ENCODE results near the gene C12orf75. TPM values are rescaled to one million over a fixed set of nuclear protein-coding genes. Genes with fewer than 3 reads are reported as not detected.
A peak's percentile ranks its signal among the peaks of the same experiment; 100 is the strongest.
"Not testable (repeated sequence)": the region's sequence is repeated elsewhere in the genome, so short reads cannot be mapped to it uniquely, and the experiment has no call there.

The C12orf75 gene
- 251 and 335 TPM in 2 replicates for total RNA-seq (2014; rRNA removed; shearing (Covaris generic))

DNA sequence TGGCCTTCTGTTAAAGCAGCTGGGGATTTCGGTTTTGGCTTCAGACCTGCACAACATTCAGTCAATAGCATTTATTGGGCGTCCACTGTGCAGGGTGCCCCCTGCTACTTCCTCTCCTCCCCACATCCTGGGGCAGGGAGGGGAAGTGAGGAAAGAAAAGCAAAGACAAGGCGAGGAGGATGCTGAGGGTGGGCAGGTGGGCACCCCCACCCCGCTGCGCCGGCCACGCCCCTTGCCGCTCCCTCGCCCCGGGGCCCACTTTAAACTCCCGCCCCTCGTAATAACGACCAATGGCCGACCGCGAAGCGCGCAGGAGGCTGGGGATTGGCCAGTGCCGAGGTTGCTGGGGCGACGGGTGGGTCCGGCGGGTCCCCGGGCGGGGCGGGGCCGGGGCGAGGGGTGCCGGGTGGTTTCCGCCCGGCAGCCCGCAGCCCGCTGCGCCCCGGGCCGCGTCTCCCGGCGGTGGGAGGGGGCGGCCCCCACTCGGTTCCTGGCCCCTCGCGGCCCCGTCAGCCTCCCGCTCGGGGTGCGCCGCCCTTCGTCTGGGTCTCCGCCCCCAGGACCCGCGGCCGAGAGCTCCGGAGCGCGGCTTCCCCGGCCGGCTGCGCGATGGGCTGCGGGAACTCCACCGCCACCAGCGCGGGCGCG is at the start of gene C12orf75:
TSS of gene C12orf75 (plus strand) at position 409 of the 648 bp plus-strand sequence. CDS start at position 610, 201 bp downstream.
- DNase-seq (ENCODE audit: low spot score) = peak; percentile 73

DNA sequence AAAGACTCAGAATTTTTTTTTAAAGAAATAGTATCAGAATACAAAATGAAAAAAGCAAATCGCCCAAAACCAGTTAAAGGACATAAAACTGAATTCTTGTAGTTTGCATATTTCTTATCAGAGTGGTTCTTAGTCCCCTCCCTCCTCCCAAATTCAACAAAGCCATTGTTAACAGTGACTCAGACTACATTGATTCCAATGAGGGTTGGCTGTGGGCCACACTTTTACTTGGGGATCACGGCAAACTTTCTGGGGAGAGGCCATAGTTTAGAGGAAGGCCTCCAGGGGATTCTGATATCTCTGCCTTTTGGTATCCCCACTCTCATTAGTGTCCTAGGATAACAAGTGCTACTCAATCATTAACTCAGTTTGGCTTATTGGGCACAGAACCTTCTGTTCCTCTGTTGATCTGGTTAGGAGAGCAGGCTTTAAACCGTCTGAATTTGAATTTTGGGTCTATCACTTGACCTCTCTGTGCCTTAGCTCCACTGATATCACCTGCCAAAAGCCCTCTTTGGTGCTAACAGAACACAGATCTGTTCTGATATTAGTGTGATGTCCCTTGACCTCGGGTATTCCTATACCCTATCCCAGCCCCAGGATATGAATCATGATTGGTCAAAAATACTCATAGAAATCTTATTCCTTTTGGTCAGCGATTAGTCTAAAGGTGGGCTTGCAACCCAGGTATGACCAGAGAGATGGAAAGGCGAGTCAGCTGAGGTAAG is 49.4 kb upstream of the C12orf75 start:
- no peak for DNase-seq (ENCODE audit: low spot score)

DNA sequence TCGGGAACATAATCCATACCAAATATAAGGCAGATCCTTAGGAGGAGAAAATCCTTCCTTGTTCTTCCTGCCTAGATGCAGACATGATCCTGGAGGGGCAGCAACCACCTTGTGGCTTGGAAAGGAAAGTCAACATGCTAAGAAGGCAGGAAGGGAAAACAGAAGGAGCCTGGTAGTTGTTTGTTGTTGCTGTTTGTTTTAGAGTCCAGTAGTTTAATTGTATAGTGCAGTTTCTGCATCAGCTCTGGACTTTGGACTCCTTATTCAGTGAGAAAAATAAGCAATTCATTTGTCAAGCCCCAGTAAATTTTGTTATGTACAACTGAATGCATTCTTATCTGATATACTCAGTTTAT is 48.8 kb upstream of the C12orf75 start:
- DNase-seq (ENCODE audit: low spot score) = no peak

GRCh38 chr12:105285378-105285777 is 45.1 kb upstream of the C12orf75 start:
- no peak for DNase-seq (ENCODE audit: low spot score)

- DNase-seq (ENCODE audit: low spot score) = no peak
Measured at GRCh38 chr12:105287408-105287807, 43.1 kb upstream of the C12orf75 start.

- no peak for DNase-seq (ENCODE audit: low spot score)
Measured at GRCh38 chr12:105288311-105288996, 42.0 kb upstream of the C12orf75 start.

GRCh38 chr12:105289114-105289904 is 41.2 kb upstream of the C12orf75 start:
- DNase-seq (ENCODE audit: low spot score) = peak; percentile 57

- DNase-seq (ENCODE audit: low spot score) = no peak
Measured at GRCh38 chr12:105291531-105291930, 39.0 kb upstream of the C12orf75 start.

- DNase-seq (ENCODE audit: low spot score) = no peak
Measured at GRCh38 chr12:105292705-105293104, 37.8 kb upstream of the C12orf75 start.

- DNase-seq (ENCODE audit: low spot score) = no peak
Measured at GRCh38 chr12:105293187-105293586, 37.3 kb upstream of the C12orf75 start.

DNA sequence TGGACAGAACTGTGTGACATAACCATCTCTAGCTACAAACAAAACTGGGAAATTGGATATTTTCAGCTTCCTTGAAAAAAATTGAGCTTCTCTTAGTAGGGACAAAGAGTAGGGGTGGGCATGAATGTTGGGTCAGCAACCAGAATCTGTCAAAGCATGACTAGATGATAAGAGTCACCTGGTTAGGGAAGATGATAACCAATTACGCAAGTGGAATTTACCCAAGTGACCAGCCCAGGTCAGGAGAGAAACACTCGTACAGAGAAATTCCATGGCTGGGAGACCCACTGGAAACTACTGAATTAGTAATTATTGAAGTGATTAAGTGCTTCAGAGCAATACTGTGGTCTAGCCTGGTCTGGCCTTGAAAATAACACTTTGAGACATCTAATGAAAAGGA is 36.3 kb upstream of the C12orf75 start:
- no peak for DNase-seq (ENCODE audit: low spot score)

DNA sequence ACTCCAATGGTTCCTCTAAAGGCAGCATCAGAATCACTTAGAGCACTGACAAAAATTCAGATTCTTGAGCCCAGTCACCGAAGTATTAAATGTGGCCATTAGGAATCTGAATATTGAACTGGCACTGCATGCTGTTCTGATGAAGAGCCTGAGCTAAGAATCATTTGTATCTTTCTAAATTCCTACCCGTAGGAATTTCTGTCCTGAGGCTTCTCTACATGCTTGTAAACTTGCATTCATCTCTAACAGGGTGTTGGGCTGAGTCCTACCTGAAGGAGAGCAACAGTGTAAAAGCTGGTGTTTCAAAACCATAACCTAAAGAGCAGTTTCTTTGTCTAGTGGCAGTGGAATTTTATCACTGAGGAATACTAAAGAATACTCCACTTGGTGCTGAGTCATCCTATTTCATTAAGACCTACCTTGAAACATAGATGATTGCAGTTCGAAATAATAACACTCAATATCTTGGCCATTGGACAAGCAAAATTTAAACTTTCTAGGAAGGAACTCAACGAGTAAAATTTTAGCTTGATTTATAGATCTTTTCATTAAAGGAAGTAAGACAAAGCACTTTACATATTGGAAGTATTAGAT is 35.5 kb upstream of the C12orf75 start:
- DNase-seq (ENCODE audit: low spot score) = no peak

DNA sequence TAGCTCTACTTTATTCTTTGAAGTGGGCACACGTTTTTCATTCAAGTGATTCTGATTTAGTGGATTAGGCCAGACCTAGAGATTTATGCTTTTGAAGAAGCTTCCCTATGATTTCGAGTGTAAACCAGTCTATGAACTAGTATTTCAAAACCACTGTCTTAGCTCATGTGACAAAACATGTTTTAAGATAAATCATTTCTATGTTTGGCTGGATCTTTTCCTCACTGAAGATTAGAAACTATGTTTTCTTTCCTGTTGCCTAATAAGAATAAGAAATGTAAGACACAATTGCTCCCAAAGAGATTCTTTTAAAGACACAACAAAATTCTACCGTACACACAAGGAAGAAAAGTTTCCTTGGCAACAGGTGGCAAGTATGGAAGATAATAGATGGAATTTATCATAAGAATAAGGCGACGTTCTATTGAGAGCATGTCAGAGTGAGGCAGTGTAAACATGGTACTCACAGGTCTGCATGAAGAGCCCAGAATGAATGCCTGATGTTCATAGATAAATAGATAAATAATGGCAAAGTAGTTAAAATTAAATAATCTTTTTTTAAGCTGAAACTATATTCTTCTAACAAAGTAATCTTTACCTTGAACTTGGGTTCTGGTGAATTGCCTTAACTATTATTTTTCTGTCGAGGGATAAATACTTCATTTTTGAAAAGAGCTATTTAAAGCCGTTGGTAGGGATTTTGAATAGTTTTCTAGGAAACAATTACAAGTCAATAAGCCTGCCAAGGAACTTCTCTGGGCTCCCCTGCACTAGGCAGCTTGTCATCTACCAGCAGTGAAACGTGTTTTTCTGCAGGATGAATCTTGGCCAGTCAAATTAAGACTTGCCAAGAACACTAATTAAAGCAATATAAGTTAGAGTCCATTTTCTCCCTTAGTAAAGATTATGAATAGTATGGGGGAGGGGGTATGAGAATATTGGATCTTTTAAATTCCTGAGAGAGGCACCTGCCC is 34.1 kb upstream of the C12orf75 start:
- no peak for DNase-seq (ENCODE audit: low spot score)

- DNase-seq (ENCODE audit: low spot score) = no peak
Measured at GRCh38 chr12:105300883-105301282, 29.6 kb upstream of the C12orf75 start.

DNA sequence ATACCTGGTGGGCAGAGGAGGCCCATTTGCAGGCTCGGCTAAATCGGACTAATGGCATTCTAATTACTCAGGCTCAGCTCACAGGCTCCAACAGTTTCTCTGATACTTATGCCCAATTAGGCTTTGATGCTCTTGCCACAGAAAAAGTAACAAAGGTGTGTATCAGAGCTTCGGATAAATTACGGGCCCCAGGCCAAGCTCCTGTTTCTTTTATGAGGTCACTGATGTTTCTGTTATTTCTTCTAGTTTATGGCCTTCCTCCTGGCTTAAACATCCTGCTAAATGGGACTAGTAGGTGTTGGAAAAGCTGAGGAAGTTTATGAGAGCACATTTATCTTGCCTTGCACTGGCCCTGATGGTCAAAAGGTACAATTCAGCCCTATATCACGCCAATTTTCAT is 28.8 kb upstream of the C12orf75 start:
- DNase-seq (ENCODE audit: low spot score) = no peak

- DNase-seq (ENCODE audit: low spot score) = not testable (repeated sequence)
Measured at GRCh38 chr12:105302986-105303385, 27.5 kb upstream of the C12orf75 start.

GRCh38 chr12:105304626-105305025 is 25.9 kb upstream of the C12orf75 start:
- not testable (repeated sequence) for DNase-seq (ENCODE audit: low spot score)

DNA sequence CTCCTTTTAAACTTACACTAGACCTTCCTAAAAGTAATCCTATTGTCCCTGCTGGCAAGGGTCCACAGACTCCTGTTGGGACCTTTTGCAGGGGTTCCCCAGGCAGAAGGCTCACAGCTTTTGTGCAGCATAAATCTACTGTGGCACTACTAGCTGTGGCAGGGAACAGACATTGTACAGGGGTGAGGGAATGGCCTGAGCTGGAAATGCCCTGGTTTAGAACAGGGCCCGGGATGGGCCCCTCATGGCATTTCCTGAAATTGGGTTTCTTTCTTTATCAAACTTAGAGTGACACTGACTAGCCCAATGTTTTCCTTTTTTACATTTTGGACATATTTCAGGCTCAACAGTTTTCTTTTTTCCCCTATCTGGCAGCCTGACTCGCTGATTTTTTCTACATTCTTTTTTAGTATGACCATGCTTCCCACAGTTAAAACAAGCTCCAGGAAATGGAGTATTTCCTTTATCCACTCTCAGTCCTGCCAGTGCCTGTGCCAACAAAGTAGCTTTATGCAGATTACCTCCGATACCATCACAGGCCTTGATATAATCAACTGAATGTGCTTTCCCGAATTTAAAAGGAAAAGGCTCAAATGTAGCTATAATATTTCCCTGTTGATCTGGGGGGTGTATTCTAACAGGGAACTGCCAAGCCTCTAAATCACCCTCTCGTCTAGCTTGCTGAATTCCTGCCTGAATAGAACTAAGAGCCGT is 22.7 kb upstream of the C12orf75 start:
- not testable (repeated sequence) for DNase-seq (ENCODE audit: low spot score)

- DNase-seq (ENCODE audit: low spot score) = not testable (repeated sequence)
Measured at GRCh38 chr12:105308839-105309238, 21.7 kb upstream of the C12orf75 start.

DNA sequence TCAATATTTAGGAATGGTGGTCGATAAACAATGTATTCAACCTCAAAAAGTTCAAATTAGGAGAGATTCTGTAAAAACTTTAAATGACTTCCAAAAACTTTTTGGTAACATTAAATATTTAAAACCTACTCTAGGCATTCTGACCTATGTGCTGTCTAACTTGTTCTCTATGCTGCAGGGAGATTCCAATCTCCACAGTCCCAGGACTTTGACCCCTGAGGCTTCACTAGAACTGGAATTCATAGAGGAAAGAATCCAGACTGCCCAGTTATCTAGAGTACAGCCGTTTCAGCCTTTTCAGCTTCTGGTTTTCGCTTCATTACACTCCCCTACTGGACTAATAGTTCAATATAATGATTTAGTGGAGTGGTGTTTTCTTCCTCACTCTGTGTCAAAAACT is 21.1 kb upstream of the C12orf75 start:
- not testable (repeated sequence) for DNase-seq (ENCODE audit: low spot score)

Measured in A172 (cell line).